Right cardiac atrium (tissue), 5 donors: ENCODE data around the gene CCT6A. TPM values are rescaled to one million over a fixed set of nuclear protein-coding genes. Genes with fewer than 3 reads are reported as not detected.
"Not testable (repeated sequence)": the region's sequence is repeated elsewhere in the genome, so short reads cannot be mapped to it uniquely, and the experiment has no call there.

ENCODE experiments used
- ATAC-seq, 2 donors: fragments of 200-7000 bp; cut with Tn5 transposase; one replicate each; pipeline versions ENCODE4 v1.8.0 to v1.9.1; 2020; ENCODE audit warnings: moderate library complexity in 2 of 2, mild to moderate bottlenecking in 1 of 2
- DNase-seq, 3 donors: peaks; one replicate each; pipeline ENCODE4 v3.0.0-alpha.2; 2020
- H3K27ac ChIP-seq: one replicate; pipeline ENCODE4 v1.5.1; 2013; ENCODE audit warnings: mild to moderate bottlenecking, low read length, control low read depth, moderate library complexity
- H3K27me3 ChIP-seq: one replicate; pipeline ENCODE4 v1.6.1; 2013; ENCODE audit not compliant: control insufficient read depth, insufficient read depth
- H3K4me1 ChIP-seq: one replicate; pipeline ENCODE4 v1.6.1; 2013; ENCODE audit warnings: low read length; ENCODE audit not compliant: control insufficient read depth, insufficient read depth
- H3K4me3 ChIP-seq: one replicate; pipeline ENCODE4 v1.5.1; 2013; ENCODE audit warnings: low read length, control low read depth
- H3K9me3 ChIP-seq: one replicate; pipeline ENCODE4 v1.6.1; 2013; ENCODE audit warnings: low read length; ENCODE audit not compliant: control insufficient read depth
- WGBS: extraction: QIAGEN DNeasy Blood & Tissue Kit; methylation state at CpG from one replicate; pipeline ENCODE4 v1.1.7; 2013; 5-methylcytosine and 5-hydroxymethylcytosine counted together
- intact Hi-C, 4 donors: fragments of 100-400 bp; cut with DNase I; formaldehyde crosslinking; loops; one replicate each; pipeline versions ENCODE4 v1.11.0 to v1.14.0; 2022 to 2023
- polyA plus RNA-seq: library from polyadenylated mRNA; stranded (reverse); fragments of 200-250 nt; gene quantifications from one replicate; pipeline ENCODE4 v1.2.3, GENCODE V29; 2013
- total RNA-seq, 4 donors: library from RNA; stranded (reverse); fragmentation: NEBNext Ultra II Directional; extraction: Animal tissue kit (Norgen Biotek cat#: 25700); gene quantifications; one replicate each; pipeline ENCODE4 v1.2.1, GENCODE V29; 2021
- donor health status: healthy with polysubstance abuse.
- donor health status: DM: no; HTN: yes; CAD: no.
- donor health status: DM: no; HTN: no; CAD: no.
- donor health status: DM: no; HTN: yes; CAD: no; lungs with severe emphysema.
- donor health status: DM: yes; HTN: yes; CAD: no.

CCT6A gene
- total and polyA plus RNA-seq, 5 donors = 58.5 to 79.0 (median 71.2) TPM

GRCh38 chr7:56080726-56081435 lies 29.3 kb downstream of the CCT6A start:
- 93% methylated on average over 28 of the region's 28 CpGs for WGBS
- DNase-seq = peak in 1 of 3 donors; percentile 62
- not testable (repeated sequence) for H3K27me3 ChIP-seq

GRCh38 chr7:56081626-56082340 lies 30.2 kb downstream of the CCT6A start:
- H3K4me3 ChIP-seq = no peak overlapping the region
- no peaks in the 10 kb centered on the region for H3K9me3 ChIP-seq
- DNase-seq (peak in 1 of 3 donors; percentile 62), ATAC-seq (no peak)
- no peaks in the 10 kb centered on the region for H3K27me3 ChIP-seq
- 96% methylated on average over 29 of the region's 29 CpGs for WGBS
- peaks cover 8% of the 10 kb centered on the region for H3K4me1 ChIP-seq
- intact Hi-C loops = no loop called here
- H3K27ac ChIP-seq = no peak overlapping the region

More at GRCh38 chr7:56080726-56081435, 29.3 kb downstream of the CCT6A start:
- H3K9me3 ChIP-seq, intact Hi-C loops, H3K4me3 ChIP-seq, H3K4me1 ChIP-seq, H3K27ac ChIP-seq, ATAC-seq: not testable (repeated sequence)

- intact Hi-C loops = no loop called here
These were observed 31.7 kb downstream of the CCT6A start for GRCh38 chr7:56083150-56083785.

GRCh38 chr7:56086761-56087160 lies 35.2 kb downstream of the CCT6A start:
- ATAC-seq = no peak

More at GRCh38 chr7:56083150-56083785, 31.7 kb downstream of the CCT6A start:
- Histone ChIP-seq H3K9me3 (no peaks in the 10 kb centered on the region), H3K27me3 (no peaks in the 10 kb centered on the region), H3K4me1 (peaks cover 8% of the 10 kb centered on the region), H3K27ac (no peak overlapping the region), H3K4me3 (no peak overlapping the region)
- DNase-seq = peak in 2 of 3 donors; percentile 82 to 87
- no peak for ATAC-seq
- WGBS = 49% methylated on average over 13 of the region's 13 CpGs

GRCh38 chr7:56087445-56087844 lies 35.9 kb downstream of the CCT6A start:
- ATAC-seq (no peak), DNase-seq (peak in 1 of 3 donors; percentile 18)
- Histone ChIP-seq H3K27me3 (no peaks in the 10 kb centered on the region), H3K9me3 (no peaks in the 10 kb centered on the region), H3K4me3 (no peak overlapping the region), H3K4me1 (peaks cover 11% of the 10 kb centered on the region), H3K27ac (no peak overlapping the region)
- WGBS = 89% methylated on average over 16 of the region's 16 CpGs
- intact Hi-C loops = no loop called here

More at GRCh38 chr7:56086761-56087160, 35.2 kb downstream of the CCT6A start:
- intact Hi-C loops = no loop called here
- Histone ChIP-seq H3K4me3 (no peak overlapping the region), H3K9me3 (no peaks in the 10 kb centered on the region), H3K4me1 (peaks cover 8% of the 10 kb centered on the region), H3K27ac (no peak overlapping the region), H3K27me3 (no peaks in the 10 kb centered on the region)
- no peak for DNase-seq
- 96% methylated on average over 7 of the region's 7 CpGs for WGBS

GRCh38 chr7:56091591-56091990 lies 40.0 kb downstream of the CCT6A start:
- ATAC-seq (peak; percentile 84 to 92), DNase-seq (peak; percentile 73 to 87 (median 84))
- WGBS = 58% methylated on average over 3 of the region's 3 CpGs
- Histone ChIP-seq H3K4me3 (no peak overlapping the region), H3K27ac (peak overlapping the region; percentile 91), H3K4me1 (peaks cover 12% of the 10 kb centered on the region), H3K9me3 (no peaks in the 10 kb centered on the region), H3K27me3 (no peaks in the 10 kb centered on the region)
- intact Hi-C loops = no loop called here

GRCh38 chr7:56092388-56092787 lies 40.8 kb downstream of the CCT6A start:
- peak in 1 of 2 donors; percentile 2 for ATAC-seq
- peak overlapping the region; percentile 1 for H3K4me3 ChIP-seq
- H3K4me1 ChIP-seq = peaks cover 12% of the 10 kb centered on the region
- intact Hi-C loops, H3K27me3 ChIP-seq, H3K9me3 ChIP-seq, DNase-seq: not testable (repeated sequence)
- H3K27ac ChIP-seq = peak overlapping the region; percentile 82
- WGBS = 19% methylated on average over 6 of the region's 6 CpGs

GRCh38 chr7:56092789-56093531 lies 41.4 kb downstream of the CCT6A start, which contains the start of gene PHKG1:
TSS of gene PHKG1 (minus strand) at chr7:56092952. CDS start at chr7:56088941, 4,011 bp downstream.
- Histone ChIP-seq H3K27me3 (no peaks in the 10 kb centered on the region), H3K9me3 (no peaks in the 10 kb centered on the region), H3K4me1 (peaks cover 13% of the 10 kb centered on the region), H3K27ac (peak within 1 kb of the TSS; percentile 91), H3K4me3 (peak within 1 kb of the TSS; percentile 1)
- DNase-seq (peak; percentile 79 to 95 (median 92)), ATAC-seq (peak; percentile 91)
- 30% methylated on average over 19 of the region's 19 CpGs for WGBS
- intact Hi-C loops = no loop called here

GRCh38 chr7:56097700-56098099 lies 46.1 kb downstream of the CCT6A start:
- 53% methylated on average over 5 of the region's 5 CpGs for WGBS
- ATAC-seq (peak; percentile 36 to 56), DNase-seq (peak in 1 of 3 donors; percentile 59)
- H3K4me1 ChIP-seq = peaks cover 4% of the 10 kb centered on the region
- no peak overlapping the region for H3K27ac ChIP-seq
- intact Hi-C loops = no loop called here
- no peaks in the 10 kb centered on the region for H3K27me3 ChIP-seq
- H3K9me3 ChIP-seq = no peaks in the 10 kb centered on the region
- no peak overlapping the region for H3K4me3 ChIP-seq

- H3K27ac ChIP-seq, intact Hi-C loops, H3K4me3 ChIP-seq, H3K9me3 ChIP-seq, H3K27me3 ChIP-seq, H3K4me1 ChIP-seq, DNase-seq, ATAC-seq: not testable (repeated sequence)
- 87% methylated on average over 8 of the region's 8 CpGs for WGBS
These were observed 46.8 kb downstream of the CCT6A start for GRCh38 chr7:56098187-56099008.
